PC-9 (cell line): ENCODE measurements around the gene ESRP2. TPM values are rescaled to one million over a fixed set of nuclear protein-coding genes. Genes with fewer than 3 reads are reported as not detected.

ENCODE experiments used
- BruUV-seq: library from RNA; stranded (reverse); fragments of 400-500 nt; replicated peaks from 2 replicates; lab custom pipeline; 2021; lab: Mats Ljungman, UMichigan
- CTCF ChIA-PET: fragments of 300-600 bp; sonication (Branson Sonifier 250); formaldehyde crosslinking; loops from one replicate; lab custom pipeline; 2022; ENCODE audit warnings: antibody characterized with exemption; lab: Charles Lee
- POLR2A ChIA-PET: fragments of 300-600 bp; sonication (Branson Sonifier 250); formaldehyde crosslinking; loops from one replicate; lab custom pipeline; 2022; ENCODE audit warnings: antibody characterized with exemption; ENCODE audit not compliant: unreplicated experiment; lab: Charles Lee
- DNase-seq, 2 experiments: peaks; one replicate each; pipeline versions ENCODE4 v3.0.0 to v3.0.0-alpha.2; 2015 to 2022; ENCODE audit warnings: mixed read lengths in 1 of 2
- H2AFZ ChIP-seq: fragments of 200-600 bp; sonication (generic); 2 replicates; pipeline ENCODE4 v1.8.1; 2017; ENCODE audit warnings: antibody characterized with exemption
- H3F3A ChIP-seq: fragments of 200-600 bp; sonication (generic); 2 replicates; pipeline ENCODE4 v1.8.1; 2017; ENCODE audit warnings: antibody characterized with exemption, mild to moderate bottlenecking, low read depth; ENCODE audit not compliant: insufficient read depth
- H3K27ac ChIP-seq: fragments of 200-600 bp; sonication (generic); 2 replicates; pipeline ENCODE4 v1.6.1; 2016; ENCODE audit warnings: mixed run types
- H3K27me3 ChIP-seq: fragments of 200-600 bp; sonication (generic); 2 replicates; pipeline ENCODE4 v1.6.1; 2016; ENCODE audit warnings: low read depth, mixed run types; ENCODE audit not compliant: insufficient read depth
- H3K36me3 ChIP-seq: fragments of 200-600 bp; sonication (generic); 2 replicates; pipeline ENCODE4 v1.6.1; 2016; ENCODE audit warnings: low read depth, mixed run types
- H3K4me1 ChIP-seq: fragments of 200-600 bp; sonication (generic); replicated peaks from 2 replicates; pipeline ENCODE4 v1.6.1; 2016; ENCODE audit warnings: mixed run types; ENCODE audit not compliant: insufficient read depth
- H3K4me2 ChIP-seq: fragments of 200-600 bp; sonication (generic); 2 replicates; pipeline ENCODE4 v1.6.1; 2017; ENCODE audit warnings: mixed run types
- H3K4me3 ChIP-seq: fragments of 200-600 bp; sonication (generic); 2 replicates; pipeline ENCODE4 v1.6.1; 2016; ENCODE audit warnings: mixed run types
- H3K79me2 ChIP-seq: fragments of 200-600 bp; sonication (generic); 2 replicates; pipeline ENCODE4 v1.6.1; 2017; ENCODE audit warnings: low read depth, mixed run types
- H3K9me2 ChIP-seq: fragments of 200-600 bp; sonication (generic); 2 replicates; pipeline ENCODE4 v1.8.1; 2017; ENCODE audit warnings: mild to moderate bottlenecking; ENCODE audit not compliant: insufficient read depth
- H3K9me3 ChIP-seq: fragments of 200-600 bp; sonication (generic); 2 replicates; pipeline ENCODE4 v1.8.1; 2016; ENCODE audit warnings: low read depth; ENCODE audit not compliant: insufficient read depth
- H4K20me1 ChIP-seq: fragments of 200-600 bp; sonication (generic); 2 replicates; pipeline ENCODE4 v1.8.1; 2017; ENCODE audit not compliant: insufficient read depth
- CTCF ChIP-seq: fragments of 200-600 bp; sonication (generic); conservative IDR thresholded peaks from 2 replicates; pipeline ENCODE4 v1.6.1; 2017; ENCODE audit warnings: mixed run types, antibody characterized with exemption, mild to moderate bottlenecking, moderate library complexity
- EZH2 ChIP-seq: fragments of 200-600 bp; sonication (generic); IDR thresholded peaks from 2 replicates; pipeline ENCODE4 v1.8.0; 2017; ENCODE audit warnings: antibody characterized with exemption, low read depth
- intact Hi-C: fragments of 100-400 bp; cut with micrococcal nuclease; formaldehyde crosslinking; loops from one replicate; pipeline ENCODE4 v1.10.0; 2022; ENCODE audit not compliant: unreplicated experiment
- total RNA-seq: library from RNA; stranded (reverse); gene quantifications from 2 replicates; pipeline ENCODE4 v1.2.3, GENCODE V29; 2021

ESRP2 gene
- total RNA-seq, 1 experiment from 2014 or later = 45.0 TPM

DNA sequence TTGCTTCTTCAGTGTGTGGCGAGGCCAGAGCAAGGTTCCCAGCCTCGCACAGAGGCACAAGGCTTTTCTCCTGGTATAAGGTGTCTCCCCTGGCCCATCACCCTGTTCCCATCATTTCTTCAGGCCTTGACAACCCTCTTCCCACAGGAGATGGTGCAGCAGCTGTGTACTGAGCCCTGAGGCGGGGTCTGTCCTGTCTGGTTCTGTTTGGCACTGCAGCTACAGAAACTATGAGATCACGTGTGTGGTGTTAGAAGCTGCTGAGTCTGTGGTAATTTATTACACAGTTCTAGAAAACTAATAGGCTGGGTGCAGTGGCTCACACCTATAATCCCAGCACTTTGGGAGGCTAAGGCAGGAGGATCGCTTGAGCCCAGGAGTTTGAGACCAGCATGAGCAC, 16.5 kb upstream of the ESRP2 start:
- no TSS peak for BruUV-seq
- Histone ChIP-seq H3K9me3 (no peaks in the 10 kb centered on the region), H3K27me3 (no peaks in the 10 kb centered on the region), H3K79me2 (0 out of 2 replicates have a peak, but pooled peaks cover 2% of the 10 kb centered on the region), H3K4me1 (peaks cover 10% of the 10 kb centered on the region), H4K20me1 (no peaks in the 10 kb centered on the region), H3K4me2 (no peak overlapping the region), H3F3A (peaks cover 9% of the 10 kb centered on the region), H3K36me3 (no peaks in the 10 kb centered on the region), H3K27ac (no peak overlapping the region), H2AFZ (no peak overlapping the region), H3K9me2 (no peaks in the 10 kb centered on the region), H3K4me3 (no peak overlapping the region)
- ChIA-PET POLR2A (no interaction called here), CTCF (no interaction called here)
- TF ChIP-seq CTCF (no peak), EZH2 (no peak)
- intact Hi-C loops = no loop called here
- DNase-seq = no peak

DNA sequence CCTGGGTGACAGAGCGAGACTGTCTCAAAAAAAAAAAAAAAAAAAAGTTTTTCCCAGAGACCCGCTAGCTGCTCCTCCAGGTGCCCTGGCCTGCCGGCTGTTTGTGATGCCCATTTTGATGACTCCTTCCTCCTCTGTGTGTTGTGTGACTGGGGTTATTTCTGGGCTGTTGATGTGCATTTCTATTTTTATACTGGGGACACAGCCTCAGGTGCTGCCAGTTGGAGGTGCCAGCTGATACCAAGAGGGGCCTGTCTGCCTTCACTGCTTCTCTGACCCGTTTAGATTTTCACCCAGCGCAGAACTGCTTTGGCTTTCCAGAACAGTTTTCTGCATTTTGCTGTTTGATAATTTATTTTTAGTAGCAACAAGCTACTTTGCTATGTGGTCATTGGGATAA, 15.9 kb upstream of the ESRP2 start:
- Histone ChIP-seq H2AFZ (no peak overlapping the region), H3K27ac (no peak overlapping the region), H3K4me3 (no peak overlapping the region), H3K9me2 (no peaks in the 10 kb centered on the region), H3K36me3 (no peaks in the 10 kb centered on the region), H4K20me1 (no peaks in the 10 kb centered on the region), H3K27me3 (no peaks in the 10 kb centered on the region), H3F3A (peaks cover 3% of the 10 kb centered on the region), H3K9me3 (no peaks in the 10 kb centered on the region), H3K4me1 (peaks cover 4% of the 10 kb centered on the region), H3K79me2 (0 out of 2 replicates have a peak, but pooled peaks cover 6% of the 10 kb centered on the region), H3K4me2 (no peak overlapping the region)
- CTCF ChIA-PET = no interaction called here
- no peak for DNase-seq
- TF ChIP-seq CTCF (no peak), EZH2 (no peak)
- POLR2A ChIA-PET = no interaction called here
- no TSS peak for BruUV-seq
- intact Hi-C loops = no loop called here

GRCh38 chr16:68250951-68251350, 15.0 kb upstream of the ESRP2 start:
- POLR2A ChIA-PET = no interaction called here
- TF ChIP-seq EZH2 (no peak), CTCF (no peak)
- no peaks in the 10 kb centered on the region for H3K36me3 ChIP-seq

More at GRCh38 chr16:68250951-68251350, 15.0 kb upstream of the ESRP2 start:
- H3K9me2 ChIP-seq = no peaks in the 10 kb centered on the region
- intact Hi-C loops = no loop called here
- H3K9me3 ChIP-seq = no peaks in the 10 kb centered on the region
- peaks cover 5% of the 10 kb centered on the region; the same call in 1 of the 2 replicates for H3K4me1 ChIP-seq
- peaks cover 11% of the 10 kb centered on the region; the same call in 1 of the 2 replicates for H3K79me2 ChIP-seq
- H3K4me3 ChIP-seq = no peak overlapping the region
- H3K27me3 ChIP-seq = no peaks in the 10 kb centered on the region
- BruUV-seq = no TSS peak
- no peaks in the 10 kb centered on the region for H4K20me1 ChIP-seq
- DNase-seq = no peak
- H3K4me2 ChIP-seq = no peak overlapping the region
- CTCF ChIA-PET = interaction anchor here (0.7 kb wide), 1 partner anchor 752 kb away, joined by 5 read pairs; no protein-coding TSS in a partner anchor
- H2AFZ ChIP-seq = no peak overlapping the region
- no peak overlapping the region for H3K27ac ChIP-seq
- no peaks in the 10 kb centered on the region for H3F3A ChIP-seq
